Measurements from ENCODE around the gene ELL.
A peak's percentile ranks its signal among the peaks of the same experiment; 100 is the strongest.
"Not testable (repeated sequence)": the region's sequence is repeated elsewhere in the genome, so short reads cannot be mapped to it uniquely, and the experiment has no call there.

Gene ELL

GRCh38 chr19:18521692-18522123 lies at the start of gene ELL:
ELL (minus strand) TSS chr19:18522070; CDS start chr19:18522055, 15 bp downstream.
- no peak for DNase-seq

- no peak for DNase-seq
Measured at GRCh38 chr19:18568367-18568766, 46.5 kb upstream of the ELL start.

GRCh38 chr19:18566953-18567352 lies 45.1 kb upstream of the ELL start:
- no peak for DNase-seq

GRCh38 chr19:18562086-18562485 lies 40.2 kb upstream of the ELL start:
- DNase-seq = peak; percentile 6

GRCh38 chr19:18559685-18560084 lies 37.8 kb upstream of the ELL start:
- no peak for DNase-seq

- no peak for DNase-seq
Measured at GRCh38 chr19:18558604-18559003, 36.7 kb upstream of the ELL start.

GRCh38 chr19:18558202-18558555 lies 36.3 kb upstream of the ELL start:
- DNase-seq = no peak

GRCh38 chr19:18557411-18558201 lies 35.7 kb upstream of the ELL start, which contains the start of gene KXD1:
KXD1 (plus strand) TSS chr19:18557870; CDS start chr19:18562057, 4,187 bp downstream.
- peak; percentile 97 for DNase-seq

GRCh38 chr19:18551631-18552030 lies 29.8 kb upstream of the ELL start:
- DNase-seq = no peak

- DNase-seq = no peak
Measured at GRCh38 chr19:18543814-18544475, 22.1 kb upstream of the ELL start.

- DNase-seq = peak; percentile 69
Measured at GRCh38 chr19:18542941-18543813, 21.3 kb upstream of the ELL start, which contains the start of gene FKBP8. FKBP8 (minus strand) TSS chr19:18543573; CDS start chr19:18541970, 1,603 bp downstream.

GRCh38 chr19:18541992-18542940 lies 20.4 kb upstream of the ELL start:
- DNase-seq = no peak

GRCh38 chr19:18541258-18541991 lies 19.6 kb upstream of the ELL start:
- no peak for DNase-seq

- DNase-seq = not testable (repeated sequence)
Measured at GRCh38 chr19:18540200-18540599, 18.3 kb upstream of the ELL start.

- no peak for DNase-seq
Measured at GRCh38 chr19:18539372-18539771, 17.5 kb upstream of the ELL start.

- DNase-seq = no peak
Measured at GRCh38 chr19:18538115-18538514, 16.2 kb upstream of the ELL start.

- no peak for DNase-seq
Measured at GRCh38 chr19:18537431-18537830, 15.6 kb upstream of the ELL start.

- no peak for DNase-seq
Measured at GRCh38 chr19:18536475-18536874, 14.6 kb upstream of the ELL start.

- DNase-seq = no peak
Measured at GRCh38 chr19:18533058-18533457, 11.2 kb upstream of the ELL start.

- DNase-seq = no peak
Measured at GRCh38 chr19:18532168-18532890, 10.5 kb upstream of the ELL start.

- no peak for DNase-seq
Measured at GRCh38 chr19:18531485-18531884, 9.6 kb upstream of the ELL start.

Data from NCI-H226 (cell line).